ENCODE data around the gene CD3D. TPM values are rescaled to one million over a fixed set of nuclear protein-coding genes. Genes with fewer than 3 reads are reported as not detected.

The CD3D gene
- total and polyA plus RNA-seq, 12 donors, result 0.44 to 8.0 (median 2.2) TPM

Small RNA genes within 50 kb of the gene (small RNA-seq; reads per million reads assigned to genes)
- gene AP001582.1, result 0 reads per million in 2 donors

Other genes starting within 250 kb of the CD3D start
- gene SCN4B, start 189.9 kb downstream of the CD3D start, total RNA-seq, result 10 to 100 TPM in 2 of 9 donors, 1 to 10 TPM in 6, under 1 TPM in 1; 0.17 to 16.9 (median 5.4) TPM
- gene SCN4B, start 189.9 kb downstream of the CD3D start, polyA plus RNA-seq, result 1 to 10 TPM; 1.7 to 5.9 (median 1.8) TPM
- gene SCN2B, start 166.1 kb downstream of the CD3D start, total RNA-seq, result under 1 TPM; 0.09 to 0.96 (median 0.36) TPM
- gene SCN2B, start 166.1 kb downstream of the CD3D start, polyA plus RNA-seq, result under 1 TPM; 0.10 to 0.84 (median 0.40) TPM
- 10 to 100 TPM in 2 of 9 donors, 1 to 10 TPM in 7; 1.8 to 12.6 (median 4.8) TPM for gene JAML, start 117.7 kb downstream of the CD3D start, total RNA-seq
- 10 to 100 TPM in 1 of 3 donors, 1 to 10 TPM in 2; 3.3 to 13.9 (median 4.2) TPM for gene JAML, start 117.7 kb downstream of the CD3D start, polyA plus RNA-seq
- gene MPZL3, start 90.3 kb downstream of the CD3D start, total RNA-seq, result 1 to 10 TPM in 3 of 9 donors, under 1 TPM in 6; 0.28 to 3.2 (median 0.91) TPM
- gene MPZL3, start 90.3 kb downstream of the CD3D start, polyA plus RNA-seq, result 1 to 10 TPM in 1 of 3 donors, under 1 TPM in 2; 0.67 to 1.1 (median 0.71) TPM
- 10 to 100 TPM in 1 of 9 donors, 1 to 10 TPM in 6, under 1 TPM in 2; 0.48 to 14.9 (median 4.3) TPM for gene MPZL2, start 78.4 kb downstream of the CD3D start, total RNA-seq
- gene MPZL2, start 78.4 kb downstream of the CD3D start, polyA plus RNA-seq, result 10 to 100 TPM in 1 of 3 donors, 1 to 10 TPM in 2; 3.5 to 10.2 (median 6.0) TPM
- 1 to 10 TPM in 5 of 9 donors, under 1 TPM in 2, not detected in 2; 0.63 to 3.4 (median 2.7) TPM for gene CD3E, start 38.0 kb downstream of the CD3D start, total RNA-seq
- gene CD3E, start 38.0 kb downstream of the CD3D start, polyA plus RNA-seq, result 1 to 10 TPM; 2.2 to 3.4 (median 2.7) TPM
- gene CD3G, start 1.6 kb upstream of the CD3D start, total RNA-seq, result 1 to 10 TPM in 3 of 9 donors, under 1 TPM in 5, not detected in 1; 0.11 to 1.3 (median 0.66) TPM
- under 1 TPM; 0.03 to 0.44 (median 0.40) TPM for gene CD3G, start 1.6 kb upstream of the CD3D start, polyA plus RNA-seq
- gene UBE4A, start 16.9 kb upstream of the CD3D start, total RNA-seq, result 10 to 100 TPM; 29.6 to 52.8 (median 35.8) TPM
- gene UBE4A, start 16.9 kb upstream of the CD3D start, polyA plus RNA-seq, result 10 to 100 TPM; 16.1 to 44.9 (median 29.7) TPM
- 100 to 1,000 TPM in 6 of 9 donors, 10 to 100 TPM in 3; 51.8 to 857 (median 300) TPM for gene ATP5MG, start 58.9 kb upstream of the CD3D start, total RNA-seq
- gene ATP5MG, start 58.9 kb upstream of the CD3D start, polyA plus RNA-seq, result 100 to 1,000 TPM; 205 to 540 (median 367) TPM
- gene KMT2A, start 93.8 kb upstream of the CD3D start, total RNA-seq, result 100 to 1,000 TPM in 1 of 9 donors, 10 to 100 TPM in 8; 34.9 to 107 (median 48.8) TPM
- gene KMT2A, start 93.8 kb upstream of the CD3D start, polyA plus RNA-seq, result 10 to 100 TPM in 2 of 3 donors, 1 to 10 TPM in 1; 9.5 to 19.9 (median 18.4) TPM
- gene TTC36, start 184.8 kb upstream of the CD3D start, total RNA-seq, result 1 to 10 TPM in 6 of 9 donors, under 1 TPM in 2, not detected in 1; 0.79 to 7.9 (median 2.7) TPM
- gene TTC36, start 184.8 kb upstream of the CD3D start, polyA plus RNA-seq, result 1 to 10 TPM in 1 of 3 donors, under 1 TPM in 1, not detected in 1; 0.80 to 5.5 TPM
- 100 to 1,000 TPM in 1 of 9 donors, 10 to 100 TPM in 8; 27.0 to 113 (median 64.3) TPM for gene TMEM25, start 188.5 kb upstream of the CD3D start, total RNA-seq
- gene TMEM25, start 188.5 kb upstream of the CD3D start, polyA plus RNA-seq, result 10 to 100 TPM; 31.4 to 42.6 (median 39.5) TPM
- gene IFT46, start 223.2 kb upstream of the CD3D start, total RNA-seq, result 10 to 100 TPM; 13.8 to 43.6 (median 25.6) TPM
- 10 to 100 TPM; 29.6 to 39.9 (median 31.4) TPM for gene IFT46, start 223.2 kb upstream of the CD3D start, polyA plus RNA-seq
- 100 to 1,000 TPM in 5 of 9 donors, 10 to 100 TPM in 4; 81.9 to 254 (median 110) TPM for gene ARCN1, start 229.7 kb upstream of the CD3D start, total RNA-seq
- gene ARCN1, start 229.7 kb upstream of the CD3D start, polyA plus RNA-seq, result 100 to 1,000 TPM in 1 of 3 donors, 10 to 100 TPM in 2; 42.6 to 274 (median 54.5) TPM